GM18907 (cell line): ENCODE measurements around the gene RIN3.

Experiments used
- ATAC-seq: cut with Tn5 transposase; IDR thresholded peaks from one replicate; pipeline ENCODE4 v1.9.1; 2021; ENCODE audit warnings: mild to moderate bottlenecking, moderate library complexity; ENCODE audit not compliant: unreplicated experiment

Gene RIN3

GRCh38 chr14:92484132-92484823 is 29.3 kb upstream of the RIN3 start:
- no peak for ATAC-seq

- ATAC-seq, result no peak
Measured at GRCh38 chr14:92486881-92487280, 26.7 kb upstream of the RIN3 start.

GRCh38 chr14:92487513-92488133 is 26.0 kb upstream of the RIN3 start:
- no peak for ATAC-seq

- ATAC-seq, result no peak
Measured at GRCh38 chr14:92489394-92490238, 24.0 kb upstream of the RIN3 start.

- no peak for ATAC-seq
Measured at GRCh38 chr14:92490239-92490959, 23.2 kb upstream of the RIN3 start.

GRCh38 chr14:92491782-92492181 is 21.8 kb upstream of the RIN3 start:
- no peak for ATAC-seq

- no peak for ATAC-seq
Measured at GRCh38 chr14:92492258-92492657, 21.3 kb upstream of the RIN3 start.

- ATAC-seq, result no peak
Measured at GRCh38 chr14:92493024-92493423, 20.6 kb upstream of the RIN3 start.

- ATAC-seq, result no peak
Measured at GRCh38 chr14:92493492-92493891, 20.1 kb upstream of the RIN3 start.

- no peak for ATAC-seq
Measured at GRCh38 chr14:92494512-92494911, 19.1 kb upstream of the RIN3 start.

GRCh38 chr14:92495027-92495426 is 18.6 kb upstream of the RIN3 start:
- ATAC-seq, result no peak

- no peak for ATAC-seq
Measured at GRCh38 chr14:92496191-92496857, 17.3 kb upstream of the RIN3 start.

GRCh38 chr14:92497391-92497790 is 16.2 kb upstream of the RIN3 start:
- no peak for ATAC-seq

- ATAC-seq, result no peak
Measured at GRCh38 chr14:92499234-92499633, 14.3 kb upstream of the RIN3 start.

- ATAC-seq, result no peak
Measured at GRCh38 chr14:92500491-92500941, 13.1 kb upstream of the RIN3 start.

- no peak for ATAC-seq
Measured at GRCh38 chr14:92501891-92502351, 11.7 kb upstream of the RIN3 start.

GRCh38 chr14:92502541-92503286 is 10.9 kb upstream of the RIN3 start:
- no peak for ATAC-seq

- no peak for ATAC-seq
Measured at GRCh38 chr14:92503756-92504491, 9.7 kb upstream of the RIN3 start.

- ATAC-seq, result no peak
Measured at GRCh38 chr14:92505826-92506225, 7.8 kb upstream of the RIN3 start.
